Measurements from ENCODE around the gene GOLGB1.

Gene GOLGB1

GRCh38 chr3:121626495-121626894 lies 123.0 kb downstream of the GOLGB1 start:
- DNase-seq (ENCODE audit: low read depth) = no peak
- H3K4me3 ChIP-seq (ENCODE audit: low read depth, low read length) = no peak overlapping the region
- no peak for TF ChIP-seq CTCF (IDR thresholded peaks at IDR 0.05; ENCODE audit: low read depth, low read length, missing control alignments)

GRCh38 chr3:121624147-121624899 lies 125.2 kb downstream of the GOLGB1 start:
- no peak for DNase-seq (ENCODE audit: low read depth)
- no peak for TF ChIP-seq CTCF (IDR thresholded peaks at IDR 0.05; ENCODE audit: low read depth, low read length, missing control alignments)
- H3K4me3 ChIP-seq (ENCODE audit: low read depth, low read length) = no peak overlapping the region

GRCh38 chr3:121621491-121621890 lies 128.1 kb downstream of the GOLGB1 start:
- DNase-seq (ENCODE audit: low read depth) = no peak
- no peak for TF ChIP-seq CTCF (IDR thresholded peaks at IDR 0.05; ENCODE audit: low read depth, low read length, missing control alignments)

GRCh38 chr3:121619691-121620090 lies 129.8 kb downstream of the GOLGB1 start:
- H3K4me3 ChIP-seq (ENCODE audit: low read depth, low read length) = no peak overlapping the region
- no peak for TF ChIP-seq CTCF (IDR thresholded peaks at IDR 0.05; ENCODE audit: low read depth, low read length, missing control alignments)
- no peak for DNase-seq (ENCODE audit: low read depth)

More at GRCh38 chr3:121621491-121621890, 128.1 kb downstream of the GOLGB1 start:
- H3K4me3 ChIP-seq (ENCODE audit: low read depth, low read length) = no peak overlapping the region

Measured in GM12864 (cell line).